ENCODE results near the gene NTM. TPM values are rescaled to one million over a fixed set of nuclear protein-coding genes. Genes with fewer than 3 reads are reported as not detected.

The NTM gene
- polyA plus RNA-seq, 1 donor (not counting 4 experiments of a cell fraction or from before 2014, with no cell fraction given), result 47.9 TPM

DNA sequence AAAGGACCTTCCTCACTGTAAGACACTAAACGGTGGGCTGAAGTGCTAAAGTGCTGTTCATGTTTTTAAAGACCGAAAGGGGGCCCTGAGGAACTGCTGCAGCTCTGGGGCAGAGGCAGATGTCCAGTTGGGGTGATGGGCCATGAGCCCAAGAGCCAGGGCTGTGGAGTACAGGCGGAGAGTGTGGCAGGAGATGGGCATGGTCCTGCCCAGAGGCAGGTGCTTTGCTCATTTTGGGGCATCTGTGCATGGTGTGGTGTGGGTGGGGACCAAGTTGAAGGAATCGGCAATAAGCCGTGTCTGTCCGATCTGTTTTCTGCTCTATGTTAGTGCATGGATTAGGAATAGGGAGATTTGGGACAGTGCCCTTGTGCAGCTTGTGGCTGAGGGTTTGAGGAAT, 258.3 kb downstream of the NTM start:
- dilution Hi-C loops (cut with MboI; ENCODE audit: extremely low pct_ligation_motif_present, low sequenced_read_pairs), result no loop called here
- H3K27me3 ChIP-seq (ENCODE audit: control insufficient read depth, extremely low read depth, insufficient read depth, low read length), result no peaks in the 10 kb centered on the region
- DNase-seq (ENCODE audit: low read depth, low spot score), result no peak

GRCh38 chr11:131629925-131630540, 259.6 kb downstream of the NTM start:
- TF ChIP-seq CTCF (optimal IDR thresholded peaks at IDR 0.05 in 1 of 3, IDR thresholded peaks at IDR 0.05 in 1 of 3, conservative IDR thresholded peaks at IDR 0.05 in 1 of 3; ENCODE audit: extremely low read depth in 1 of 3, insufficient read depth in 2 of 3, low read length in 3 of 3), result peak in 1 of 3 experiments; percentile 3
- TF ChIP-seq EZH2 (IDR thresholded peaks at IDR 0.05; ENCODE audit: low read length), result no peak
- Histone ChIP-seq H3K4me2 (ENCODE audit: control insufficient read depth, extremely low read depth, insufficient read depth, low read depth, low read length) (no peak overlapping the region), H4K20me1 (ENCODE audit: control insufficient read depth, extremely low read depth, insufficient read depth, low read length) (no peaks in the 10 kb centered on the region), H3K27ac (ENCODE audit: control insufficient read depth, insufficient read depth, low read length) (no peak overlapping the region), H3K4me1 (ENCODE audit: control insufficient read depth, extremely low read depth, insufficient read depth, low read length) (no peaks in the 10 kb centered on the region), H3K27me3 (ENCODE audit: control insufficient read depth, extremely low read depth, insufficient read depth, low read length) (no peaks in the 10 kb centered on the region), H3K9ac (ENCODE audit: control insufficient read depth, extremely low read depth, insufficient read depth, low read length) (no peak overlapping the region), H3K9me3 (ENCODE audit: control insufficient read depth, low read depth, low read length) (no peaks in the 10 kb centered on the region), H3K9me1 (ENCODE audit: control insufficient read depth, extremely low read depth, insufficient read depth, low read length) (no peaks in the 10 kb centered on the region), H3K36me3 (ENCODE audit: control insufficient read depth in 2 of 2, extremely low read depth in 1 of 2, insufficient read depth in 2 of 2, low read length in 2 of 2) (no peaks in the 10 kb centered on the region), H3K79me2 (ENCODE audit: control insufficient read depth, insufficient read depth, low read length) (no peaks in the 10 kb centered on the region), H3K4me3 (ENCODE audit: control insufficient read depth in 2 of 3, extremely low read depth in 1 of 3, insufficient read depth in 2 of 3, low read depth in 1 of 3, low read length in 3 of 3) (no peak overlapping the region), H2AFZ (ENCODE audit: control insufficient read depth, low read length) (no peak overlapping the region)
- FAIRE-seq, result no peak
- no peak for DNase-seq (ENCODE audit: low read depth, low spot score)
- dilution Hi-C loops (cut with MboI; ENCODE audit: extremely low pct_ligation_motif_present, low sequenced_read_pairs), result no loop called here

More for the DNA sequence above, 258.3 kb downstream of the NTM start:
- H3K27ac ChIP-seq (ENCODE audit: control insufficient read depth, insufficient read depth, low read length), result no peak overlapping the region
- no peaks in the 10 kb centered on the region for H4K20me1 ChIP-seq (ENCODE audit: control insufficient read depth, extremely low read depth, insufficient read depth, low read length)
- H3K4me1 ChIP-seq (ENCODE audit: control insufficient read depth, extremely low read depth, insufficient read depth, low read length), result no peaks in the 10 kb centered on the region
- no peaks in the 10 kb centered on the region for H3K36me3 ChIP-seq (ENCODE audit: control insufficient read depth in 2 of 2, extremely low read depth in 1 of 2, insufficient read depth in 2 of 2, low read length in 2 of 2)
- H3K9me1 ChIP-seq (ENCODE audit: control insufficient read depth, extremely low read depth, insufficient read depth, low read length), result no peaks in the 10 kb centered on the region
- H3K4me3 ChIP-seq (ENCODE audit: control insufficient read depth in 2 of 3, extremely low read depth in 1 of 3, insufficient read depth in 2 of 3, low read depth in 1 of 3, low read length in 3 of 3), result no peak overlapping the region
- H3K9ac ChIP-seq (ENCODE audit: control insufficient read depth, extremely low read depth, insufficient read depth, low read length), result no peak overlapping the region
- H2AFZ ChIP-seq (ENCODE audit: control insufficient read depth, low read length), result no peak overlapping the region
- H3K9me3 ChIP-seq (ENCODE audit: control insufficient read depth, low read depth, low read length), result no peaks in the 10 kb centered on the region
- no peak overlapping the region for H3K4me2 ChIP-seq (ENCODE audit: control insufficient read depth, extremely low read depth, insufficient read depth, low read depth, low read length)
- FAIRE-seq, result no peak
- TF ChIP-seq CTCF (optimal IDR thresholded peaks at IDR 0.05 in 1 of 3, IDR thresholded peaks at IDR 0.05 in 1 of 3, conservative IDR thresholded peaks at IDR 0.05 in 1 of 3; ENCODE audit: extremely low read depth in 1 of 3, insufficient read depth in 2 of 3, low read length in 3 of 3) (no peak), EZH2 (IDR thresholded peaks at IDR 0.05; ENCODE audit: low read length) (no peak)
- H3K79me2 ChIP-seq (ENCODE audit: control insufficient read depth, insufficient read depth, low read length), result no peaks in the 10 kb centered on the region
